Heart left ventricle (tissue), 13 donors: ENCODE results near the gene SCN1A.

Experiments used
- POLR2A ChIP-seq, 2 donors: fragments of 450-650 bp; IDR thresholded peaks; one replicate each; pipeline ENCODE4 v1.6.1; 2017; ENCODE audit warnings: antibody characterized with exemption in 2 of 2, mild to moderate bottlenecking in 2 of 2, moderate library complexity in 2 of 2
- TF ChIP-seq, protein P1 (sequence below), 12 donors: fragments of 200-600 bp; sonication (generic) in 4 of 12; IDR thresholded peaks; one replicate each; pipeline versions ENCODE4 v1.5.0 to v1.8.0; 2018 to 2022; ENCODE audit warnings: antibody characterized with exemption in 12 of 12, mild to moderate bottlenecking in 5 of 12
- donor health status: ischemic (EF 13 %, LVEDD 7.1; RV severe dilation, severe dysfunction).
- donor health status: DM: no; HTN: yes; CAD: no.
- donor health status: DM: no; HTN: no; CAD: no.
- donor health status: ischemic (EF 25% LVEDD 6.9; RV normal size, moderate dysfunction).
- donor health status: ischemic (EF 25% LVEDD 5.7; RV mildly dilated, moderate dysfunction).
- donor health status: ischemic (EF 35%, LVEDD 5.7; RV mildly dilated, moderate dysfunction).
- donor health status: nonischemic (EF 11% LVEDD 7.7; RV severe dilation, severe dysfunction).
- donor health status: DM: yes; HTN: yes; CAD: no.
- donor health status: PGD.
- donor health status: ischemic (EF 29% LVEDD 5.4; RV normal size, mild dysfunction).
- donor health status: nonischemic (EF 23%, LVEDD 6.1; RV moderate dilation, normal function).

DNA sequence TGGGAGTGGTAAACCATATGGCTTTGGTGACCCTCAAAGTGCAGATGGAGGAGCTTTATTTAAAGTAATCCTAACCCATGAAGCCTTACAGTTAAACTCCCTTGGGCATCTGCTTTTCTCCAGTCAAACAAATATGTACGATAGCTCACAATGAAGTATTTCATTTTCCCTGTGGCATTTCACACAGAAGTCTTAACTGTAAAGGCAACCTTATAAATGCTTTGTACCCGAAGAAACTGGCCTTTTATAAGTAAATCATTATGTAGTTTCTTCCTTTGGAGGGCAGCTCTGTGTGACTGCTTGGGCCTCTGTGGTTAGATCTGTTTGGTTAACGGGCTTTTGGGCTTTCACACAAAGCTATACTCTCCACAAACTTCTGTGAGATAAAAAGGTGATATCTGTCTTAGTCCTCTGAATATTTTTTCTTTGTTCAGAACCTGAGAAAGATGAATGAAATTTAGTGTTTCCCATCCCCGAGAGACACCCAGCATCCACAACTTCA is 46.6 kb downstream of the SCN1A start:
- TF ChIP-seq, protein P1, sequence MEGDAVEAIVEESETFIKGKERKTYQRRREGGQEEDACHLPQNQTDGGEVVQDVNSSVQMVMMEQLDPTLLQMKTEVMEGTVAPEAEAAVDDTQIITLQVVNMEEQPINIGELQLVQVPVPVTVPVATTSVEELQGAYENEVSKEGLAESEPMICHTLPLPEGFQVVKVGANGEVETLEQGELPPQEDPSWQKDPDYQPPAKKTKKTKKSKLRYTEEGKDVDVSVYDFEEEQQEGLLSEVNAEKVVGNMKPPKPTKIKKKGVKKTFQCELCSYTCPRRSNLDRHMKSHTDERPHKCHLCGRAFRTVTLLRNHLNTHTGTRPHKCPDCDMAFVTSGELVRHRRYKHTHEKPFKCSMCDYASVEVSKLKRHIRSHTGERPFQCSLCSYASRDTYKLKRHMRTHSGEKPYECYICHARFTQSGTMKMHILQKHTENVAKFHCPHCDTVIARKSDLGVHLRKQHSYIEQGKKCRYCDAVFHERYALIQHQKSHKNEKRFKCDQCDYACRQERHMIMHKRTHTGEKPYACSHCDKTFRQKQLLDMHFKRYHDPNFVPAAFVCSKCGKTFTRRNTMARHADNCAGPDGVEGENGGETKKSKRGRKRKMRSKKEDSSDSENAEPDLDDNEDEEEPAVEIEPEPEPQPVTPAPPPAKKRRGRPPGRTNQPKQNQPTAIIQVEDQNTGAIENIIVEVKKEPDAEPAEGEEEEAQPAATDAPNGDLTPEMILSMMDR (IDR thresholded peaks at IDR 0.05): no peak
- TF ChIP-seq POLR2A (IDR thresholded peaks at IDR 0.05): no peak
